HG02852 (cell line): ENCODE results near the gene SLIT3.
A peak's percentile ranks its signal among the peaks of the same experiment; 100 is the strongest.

Experiments
- ATAC-seq: cut with Tn5 transposase; IDR thresholded peaks from one replicate; pipeline ENCODE4 v1.9.1; 2021; ENCODE audit warnings: mild to moderate bottlenecking, moderate library complexity; ENCODE audit not compliant: unreplicated experiment

The SLIT3 gene

GRCh38 chr5:168899673-168900072, 401.3 kb downstream of the SLIT3 start:
- no peak for ATAC-seq

- no peak for ATAC-seq
Observed at GRCh38 chr5:168899264-168899663, 401.7 kb downstream of the SLIT3 start.

GRCh38 chr5:168898247-168898911, 402.6 kb downstream of the SLIT3 start:
- ATAC-seq, result no peak

- no peak for ATAC-seq
Observed at GRCh38 chr5:168897387-168898122, 403.4 kb downstream of the SLIT3 start.

- ATAC-seq, result no peak
Observed at GRCh38 chr5:168895295-168896071, 405.5 kb downstream of the SLIT3 start.

GRCh38 chr5:168893283-168893682, 407.7 kb downstream of the SLIT3 start:
- ATAC-seq, result no peak

GRCh38 chr5:168892618-168893186, 408.2 kb downstream of the SLIT3 start:
- no peak for ATAC-seq

GRCh38 chr5:168890816-168891812, 409.8 kb downstream of the SLIT3 start:
- no peak for ATAC-seq

- ATAC-seq, result no peak
Observed at GRCh38 chr5:168889039-168889438, 411.9 kb downstream of the SLIT3 start.

- no peak for ATAC-seq
Observed at GRCh38 chr5:168887931-168888330, 413.0 kb downstream of the SLIT3 start.

GRCh38 chr5:168886157-168886556, 414.8 kb downstream of the SLIT3 start:
- ATAC-seq, result no peak

- no peak for ATAC-seq
Observed at GRCh38 chr5:168885324-168886120, 415.4 kb downstream of the SLIT3 start.

- ATAC-seq, result no peak
Observed at GRCh38 chr5:168883991-168884390, 416.9 kb downstream of the SLIT3 start.

GRCh38 chr5:168883281-168883741, 417.6 kb downstream of the SLIT3 start:
- ATAC-seq, result no peak

GRCh38 chr5:168882283-168882682, 418.7 kb downstream of the SLIT3 start:
- ATAC-seq, result no peak

- ATAC-seq, result no peak
Observed at GRCh38 chr5:168881427-168882149, 419.4 kb downstream of the SLIT3 start.

- peak; percentile 77 for ATAC-seq
Observed at GRCh38 chr5:168879929-168880328, 421.0 kb downstream of the SLIT3 start.

- peak; percentile 6 for ATAC-seq
Observed at GRCh38 chr5:168879331-168879730, 421.6 kb downstream of the SLIT3 start.
